GM23248 (cell line): ENCODE data around the gene LAMA4. TPM values are rescaled to one million over a fixed set of nuclear protein-coding genes. Genes with fewer than 3 reads are reported as not detected.

Source experiments
- DNase-seq: peaks from one replicate; pipeline ENCODE4 v3.0.0-alpha.2; 2015
- H2AFZ ChIP-seq: fragments of 200-600 bp; sonication (generic); 2 replicates; pipeline ENCODE4 v1.6.1; 2016; ENCODE audit warnings: antibody characterized with exemption
- H3F3A ChIP-seq: fragments of 200-600 bp; sonication (generic); 2 replicates; pipeline ENCODE4 v1.6.1; 2016; ENCODE audit warnings: mild to moderate bottlenecking, antibody characterized with exemption, mixed run types; ENCODE audit not compliant: insufficient read depth
- H3K27ac ChIP-seq: fragments of 200-600 bp; sonication (generic); 2 replicates; pipeline ENCODE4 v1.5.1; 2016; ENCODE audit warnings: mild to moderate bottlenecking
- H3K27me3 ChIP-seq: fragments of 200-600 bp; sonication (generic); replicated peaks from 2 replicates; pipeline ENCODE4 v1.6.1; 2016; ENCODE audit warnings: mild to moderate bottlenecking; ENCODE audit not compliant: insufficient read depth
- H3K36me3 ChIP-seq: fragments of 200-600 bp; sonication (generic); 2 replicates; pipeline ENCODE4 v1.6.1; 2016; ENCODE audit warnings: low read depth, mild to moderate bottlenecking
- H3K4me1 ChIP-seq: fragments of 200-600 bp; sonication (generic); 2 replicates; pipeline ENCODE4 v1.6.1; 2016; ENCODE audit warnings: mild to moderate bottlenecking; ENCODE audit not compliant: insufficient read depth
- H3K4me2 ChIP-seq: fragments of 200-600 bp; sonication (generic); one replicate; pipeline ENCODE4 v1.6.1; 2016; ENCODE audit warnings: mild to moderate bottlenecking; ENCODE audit not compliant: unreplicated experiment
- H3K4me3 ChIP-seq: fragments of 200-600 bp; sonication (generic); 2 replicates; pipeline ENCODE4 v1.5.1; 2016; ENCODE audit warnings: mild to moderate bottlenecking
- H3K79me2 ChIP-seq: fragments of 200-600 bp; sonication (generic); 2 replicates; pipeline ENCODE4 v1.6.1; 2016; ENCODE audit warnings: mild to moderate bottlenecking; ENCODE audit not compliant: insufficient read depth
- H3K9ac ChIP-seq: fragments of 200-600 bp; sonication (generic); 2 replicates; pipeline ENCODE4 v1.6.1; 2016; ENCODE audit warnings: mild to moderate bottlenecking
- H3K9me2 ChIP-seq: fragments of 200-600 bp; sonication (generic); 2 replicates; pipeline ENCODE4 v1.6.1; 2016; ENCODE audit warnings: mixed run types, mild to moderate bottlenecking, moderate library complexity; ENCODE audit not compliant: insufficient read depth
- H3K9me3 ChIP-seq: fragments of 200-600 bp; sonication (generic); one replicate; pipeline ENCODE4 v1.6.1; 2017; ENCODE audit warnings: low read depth
- H4K20me1 ChIP-seq: fragments of 200-600 bp; sonication (generic); 2 replicates; pipeline ENCODE4 v1.6.0; 2016; ENCODE audit not compliant: insufficient read depth
- EZH2 ChIP-seq: fragments of 200-600 bp; sonication (generic); IDR thresholded peaks from 2 replicates; pipeline ENCODE4 v1.6.1; 2018; ENCODE audit warnings: antibody characterized with exemption, mild to moderate bottlenecking; ENCODE audit not compliant: insufficient read depth, poor library complexity, severe bottlenecking
- EZH2phosphoT487 ChIP-seq: fragments of 200-600 bp; sonication (generic); IDR thresholded peaks from 2 replicates; pipeline ENCODE4 v1.6.1; 2018; ENCODE audit warnings: antibody characterized with exemption, moderate library complexity, mild to moderate bottlenecking, low read depth; ENCODE audit not compliant: insufficient read depth
- WGBS, 2 experiments: methylation state at CpG; one replicate each; pipeline ENCODE4 v1.1.6; 2015 to 2017; ENCODE audit warnings: low lambda C conversion rate in 2 of 2, low coverage in 1 of 2; ENCODE audit errors: missing lambda C conversion rate in 2 of 2; 5-methylcytosine and 5-hydroxymethylcytosine counted together
- in situ Hi-C: fragments of 300-500 bp; cut with MboI; formaldehyde crosslinking; loops from 2 replicates; pipeline ENCODE4 v1.15.0; 2020
- polyA plus RNA-seq: library from polyadenylated mRNA; unstranded; fragments of >200 nt; fragmentation: Nextera tagmentation; extraction: Ambion mirVana; gene quantifications from 2 replicates; pipeline ENCODE4 v1.2.1, GENCODE V29; 2016
- total RNA-seq: library from RNA; depleted of rRNA; stranded (reverse); fragments of >200 nt; shearing (Covaris generic); gene quantifications from 2 replicates; pipeline ENCODE4 v1.2.3, GENCODE V29; 2014

Gene LAMA4
- total and polyA plus RNA-seq, 2 experiments from 2014 or later: 331 to 429 TPM

- Histone ChIP-seq H3K9me3 (no peaks in the 10 kb centered on the region), H3K4me2 (peak overlapping the region; percentile 45), H3K27ac (peak overlapping the region; percentile 96), H3K4me1 (peaks cover 98% of the 10 kb centered on the region), H3K79me2 (peaks cover 62% of the 10 kb centered on the region), H3K27me3 (no peaks in the 10 kb centered on the region), H2AFZ (no peak overlapping the region), H3K9me2 (no peaks in the 10 kb centered on the region), H3F3A (peaks cover 95% of the 10 kb centered on the region), H3K4me3 (peak overlapping the region; percentile 34), H4K20me1 (no peaks in the 10 kb centered on the region), H3K9ac (peak overlapping the region; percentile 75), H3K36me3 (peaks cover 2% of the 10 kb centered on the region; the same call in 1 of the 2 replicates)
- peak; percentile 93 for DNase-seq
- in situ Hi-C loops: no loop called here
- WGBS, 2 experiments: 1 to 2% methylated on average over 3 of the region's 3 CpGs
- no peak for TF ChIP-seq EZH2
- TF ChIP-seq EZH2phosphoT487: peak; percentile 81; the same call in 1 of the 2 replicates
Measured at GRCh38 chr6:112223070-112223861, 31.1 kb downstream of the LAMA4 start.

DNA sequence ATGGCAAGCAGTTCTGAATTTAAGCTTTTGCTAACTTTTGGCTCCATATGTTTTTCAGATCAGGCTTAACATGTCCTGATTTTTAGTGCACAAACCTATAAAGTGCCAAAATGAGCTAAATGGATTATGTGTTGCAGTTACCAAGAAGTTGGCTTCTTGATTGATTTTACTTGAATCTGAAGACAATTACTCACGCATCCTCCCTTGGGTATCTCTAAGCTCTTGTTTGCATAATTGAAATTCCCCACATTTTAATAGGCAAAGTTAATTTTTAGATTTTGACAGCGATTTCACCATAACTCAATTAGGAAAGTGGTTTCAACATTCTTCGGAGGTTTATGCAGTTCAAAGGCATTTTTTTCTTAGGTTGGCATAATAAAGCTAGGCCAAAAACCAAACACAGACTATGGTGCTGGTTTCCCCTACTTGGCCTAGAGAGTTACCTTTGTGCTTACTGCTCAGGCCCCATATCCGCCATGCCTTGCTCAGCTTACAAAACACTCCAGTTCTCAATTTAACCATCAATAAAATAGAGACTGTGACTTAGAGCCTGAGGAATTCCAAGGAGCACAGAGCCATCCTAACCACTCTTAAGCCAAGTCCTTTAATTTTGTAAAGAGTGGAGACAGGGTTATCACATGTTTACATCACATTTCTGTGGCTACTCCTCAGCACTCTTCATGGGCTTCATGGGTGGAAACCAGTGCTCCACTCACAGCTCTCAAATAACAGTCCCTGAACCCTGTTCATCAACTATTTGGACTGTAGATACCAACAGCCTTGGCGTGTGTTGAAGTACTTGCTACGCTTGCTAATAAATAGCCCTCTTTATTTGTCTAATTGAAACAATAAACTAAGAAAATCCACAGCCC lies 32.1 kb downstream of the LAMA4 start:
- Histone ChIP-seq H3F3A (peaks cover 95% of the 10 kb centered on the region), H3K4me2 (peak overlapping the region; percentile 71), H3K79me2 (peaks cover 60% of the 10 kb centered on the region), H3K4me3 (peak overlapping the region; percentile 30), H2AFZ (no peak overlapping the region), H3K9ac (peak overlapping the region; percentile 75), H3K27me3 (no peaks in the 10 kb centered on the region), H4K20me1 (no peaks in the 10 kb centered on the region), H3K36me3 (no peaks in the 10 kb centered on the region), H3K4me1 (peaks cover 98% of the 10 kb centered on the region), H3K9me2 (no peaks in the 10 kb centered on the region), H3K27ac (peak overlapping the region; percentile 96), H3K9me3 (no peaks in the 10 kb centered on the region)
- in situ Hi-C loops: no loop called here
- TF ChIP-seq EZH2phosphoT487 (0 out of 2 replicates have a peak, but pooled peaks have one; percentile 56), EZH2 (no peak)
- 2 to 3% methylated on average over 6 of the region's 6 CpGs for WGBS, 2 experiments
- DNase-seq: peak; percentile 83

- peaks cover 54% of the 10 kb centered on the region for H3K79me2 ChIP-seq
- DNase-seq: peak; percentile 46
- in situ Hi-C loops: no loop called here
Measured at GRCh38 chr6:112221561-112221960, 32.8 kb downstream of the LAMA4 start.

DNA sequence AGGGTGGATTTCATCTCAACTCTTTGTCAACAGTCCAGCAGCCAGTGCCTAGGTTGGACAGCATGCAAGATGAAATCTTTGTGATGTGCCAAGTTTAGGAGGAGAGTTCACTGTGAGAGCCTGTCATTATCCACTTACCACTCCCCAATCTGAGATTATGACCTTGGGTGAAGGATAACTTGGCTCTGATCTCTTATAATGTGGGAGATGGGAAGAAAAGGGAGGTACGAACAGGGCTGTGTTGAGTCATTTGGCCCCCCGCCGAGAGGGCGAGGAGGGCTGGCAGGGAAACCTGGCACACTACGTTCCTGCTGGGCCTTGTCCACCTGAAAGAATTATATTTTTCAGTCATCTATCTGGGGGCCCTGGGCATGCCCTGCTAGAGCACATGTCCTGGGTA lies 35.8 kb downstream of the LAMA4 start:
- Histone ChIP-seq H3K9me3 (no peaks in the 10 kb centered on the region), H3K79me2 (peaks cover 64% of the 10 kb centered on the region), H3K4me1 (peaks cover 88% of the 10 kb centered on the region), H3K27me3 (no peaks in the 10 kb centered on the region), H3K27ac (peak overlapping the region; percentile 80), H3K9me2 (no peaks in the 10 kb centered on the region), H3K9ac (no peak overlapping the region), H4K20me1 (no peaks in the 10 kb centered on the region), H3F3A (peaks cover 93% of the 10 kb centered on the region), H3K36me3 (peaks cover 25% of the 10 kb centered on the region), H2AFZ (no peak overlapping the region), H3K4me2 (peak overlapping the region; percentile 63), H3K4me3 (no peak overlapping the region)
- in situ Hi-C loops: no loop called here
- DNase-seq: peak; percentile 71
- TF ChIP-seq EZH2phosphoT487 (no peak), EZH2 (no peak)
- WGBS, 2 experiments: 6 to 7% methylated on average over 5 of the region's 5 CpGs

More at GRCh38 chr6:112221561-112221960, 32.8 kb downstream of the LAMA4 start:
- Histone ChIP-seq H3K4me2 (peak overlapping the region; percentile 71), H3K9me2 (no peaks in the 10 kb centered on the region), H3K9ac (peak overlapping the region; percentile 75), H4K20me1 (no peaks in the 10 kb centered on the region), H3K27me3 (no peaks in the 10 kb centered on the region), H2AFZ (no peak overlapping the region), H3K4me1 (peaks cover 97% of the 10 kb centered on the region), H3F3A (peaks cover 98% of the 10 kb centered on the region), H3K36me3 (no peaks in the 10 kb centered on the region), H3K27ac (peak overlapping the region; percentile 96), H3K4me3 (peak overlapping the region; percentile 30; the same call in 1 of the 2 replicates), H3K9me3 (no peaks in the 10 kb centered on the region)
- TF ChIP-seq EZH2phosphoT487: no peak
- TF ChIP-seq EZH2: no peak
